Measurements from ENCODE around the gene PACSIN2.

GRCh38 chr22:42910221-42910942 lies 104.6 kb downstream of the PACSIN2 start:
- TF ChIP-seq, protein P1, sequence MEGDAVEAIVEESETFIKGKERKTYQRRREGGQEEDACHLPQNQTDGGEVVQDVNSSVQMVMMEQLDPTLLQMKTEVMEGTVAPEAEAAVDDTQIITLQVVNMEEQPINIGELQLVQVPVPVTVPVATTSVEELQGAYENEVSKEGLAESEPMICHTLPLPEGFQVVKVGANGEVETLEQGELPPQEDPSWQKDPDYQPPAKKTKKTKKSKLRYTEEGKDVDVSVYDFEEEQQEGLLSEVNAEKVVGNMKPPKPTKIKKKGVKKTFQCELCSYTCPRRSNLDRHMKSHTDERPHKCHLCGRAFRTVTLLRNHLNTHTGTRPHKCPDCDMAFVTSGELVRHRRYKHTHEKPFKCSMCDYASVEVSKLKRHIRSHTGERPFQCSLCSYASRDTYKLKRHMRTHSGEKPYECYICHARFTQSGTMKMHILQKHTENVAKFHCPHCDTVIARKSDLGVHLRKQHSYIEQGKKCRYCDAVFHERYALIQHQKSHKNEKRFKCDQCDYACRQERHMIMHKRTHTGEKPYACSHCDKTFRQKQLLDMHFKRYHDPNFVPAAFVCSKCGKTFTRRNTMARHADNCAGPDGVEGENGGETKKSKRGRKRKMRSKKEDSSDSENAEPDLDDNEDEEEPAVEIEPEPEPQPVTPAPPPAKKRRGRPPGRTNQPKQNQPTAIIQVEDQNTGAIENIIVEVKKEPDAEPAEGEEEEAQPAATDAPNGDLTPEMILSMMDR (conservative IDR thresholded peaks at IDR 0.05) = no peak
- no peak for TF ChIP-seq EZH2 (IDR thresholded peaks at IDR 0.05; ENCODE audit: low read depth)
